HepG2 (cell line): ENCODE data around the gene ETHE1. TPM values are rescaled to one million over a fixed set of nuclear protein-coding genes. Genes with fewer than 3 reads are reported as not detected.

Experiments used
- ETV6 ChIP-seq: sonication (generic); formaldehyde crosslinking; conservative IDR thresholded peaks from 2 replicates; pipeline ENCODE4 v1.4.0; 2020; ENCODE audit warnings: missing genetic modification reagents
- ISL2 ChIP-seq: sonication (generic); formaldehyde crosslinking; IDR thresholded peaks from 2 replicates; pipeline ENCODE4 v1.5.0; 2020; ENCODE audit warnings: missing genetic modification reagents
- MBD4 ChIP-seq: IDR thresholded peaks from 2 replicates; pipeline ENCODE4 v1.6.1; 2012; ENCODE audit warnings: low read length, inconsistent platforms, borderline replicate concordance
- RAD21 ChIP-seq: fragments of 450-650 bp; formaldehyde crosslinking; IDR thresholded peaks from 2 replicates; pipeline ENCODE4 v1.5.0; 2020; ENCODE audit warnings: mild to moderate bottlenecking
- ZFP36L1 ChIP-seq: sonication (generic); formaldehyde crosslinking; IDR thresholded peaks from 2 replicates; pipeline ENCODE4 v1.8.0; 2022; ENCODE audit warnings: mild to moderate bottlenecking, missing genetic modification reagents, moderate library complexity
- ZNF230 ChIP-seq: sonication (generic); formaldehyde crosslinking; IDR thresholded peaks from 2 replicates; pipeline ENCODE4 v1.4.0; 2020; ENCODE audit warnings: mild to moderate bottlenecking, missing genetic modification reagents
- ZNF274 ChIP-seq: sonication (generic); formaldehyde crosslinking; IDR thresholded peaks from 2 replicates; pipeline ENCODE4 v1.5.1; 2020; ENCODE audit warnings: mild to moderate bottlenecking, missing genetic modification reagents
- ZNF878 ChIP-seq: sonication (generic); formaldehyde crosslinking; IDR thresholded peaks from 2 replicates; pipeline ENCODE4 v1.8.1; 2023; ENCODE audit warnings: mild to moderate bottlenecking, missing genetic modification reagents, moderate library complexity
- polyA plus RNA-seq, 8 experiments: library from polyadenylated mRNA; depleted of rRNA in 3 of 8; stranded (reverse) in 7 of 8; unstranded in 1 of 8; fragments of >200 nt; fragmentation: Illumina TruSeq in 4 of 8; extraction: Trizol in 4 of 8; gene quantifications; 2 replicates each; pipeline versions ENCODE4 v1.2.1 to v1.2.3, GENCODE V29; 2011 to 2016; ENCODE audit warnings: low read depth in 4 of 8, missing spikeins in 1 of 8, mixed read lengths in 1 of 8; ENCODE audit not compliant: insufficient read depth in 1 of 8
- total RNA-seq, 5 experiments: library from RNA; depleted of rRNA; stranded (reverse); fragments of >200 nt; fragmentation: Illumina TruSeq; extraction: Trizol; gene quantifications; 2 replicates each; pipeline ENCODE4 v1.2.3, GENCODE V29; 2016; ENCODE audit warnings: low read depth in 1 of 5
- TF ChIP-seq, protein P1 (sequence below): sonication (generic); formaldehyde crosslinking; IDR thresholded peaks from 2 replicates; pipeline ENCODE4 v1.4.0; 2020; ENCODE audit warnings: missing genetic modification reagents
- TF ChIP-seq, protein P2 (sequence below): IDR thresholded peaks from 2 replicates; pipeline ENCODE4 v1.6.1; 2016; ENCODE audit warnings: low read depth
- TF ChIP-seq, protein P3 (sequence below): sonication (generic); formaldehyde crosslinking; IDR thresholded peaks from 2 replicates; pipeline ENCODE4 v1.5.0; 2020; ENCODE audit warnings: mild to moderate bottlenecking, missing genetic modification reagents
- TF ChIP-seq, protein P4 (sequence below): sonication (generic); formaldehyde crosslinking; IDR thresholded peaks from 2 replicates; pipeline ENCODE4 v1.9.0; 2021; ENCODE audit warnings: missing genetic modification reagents, borderline replicate concordance
- TF ChIP-seq, protein P5 (sequence below): sonication (generic); formaldehyde crosslinking; IDR thresholded peaks from 2 replicates; pipeline ENCODE4 v1.8.1; 2023; ENCODE audit warnings: missing genetic modification reagents, inconsistent platforms, borderline replicate concordance

Gene ETHE1
- total and polyA plus RNA-seq, 2 of the 13 experiments (the other 11 are each of a cell fraction or from before 2014, with no cell fraction given) = 32.5 to 58.4 TPM

DNA sequence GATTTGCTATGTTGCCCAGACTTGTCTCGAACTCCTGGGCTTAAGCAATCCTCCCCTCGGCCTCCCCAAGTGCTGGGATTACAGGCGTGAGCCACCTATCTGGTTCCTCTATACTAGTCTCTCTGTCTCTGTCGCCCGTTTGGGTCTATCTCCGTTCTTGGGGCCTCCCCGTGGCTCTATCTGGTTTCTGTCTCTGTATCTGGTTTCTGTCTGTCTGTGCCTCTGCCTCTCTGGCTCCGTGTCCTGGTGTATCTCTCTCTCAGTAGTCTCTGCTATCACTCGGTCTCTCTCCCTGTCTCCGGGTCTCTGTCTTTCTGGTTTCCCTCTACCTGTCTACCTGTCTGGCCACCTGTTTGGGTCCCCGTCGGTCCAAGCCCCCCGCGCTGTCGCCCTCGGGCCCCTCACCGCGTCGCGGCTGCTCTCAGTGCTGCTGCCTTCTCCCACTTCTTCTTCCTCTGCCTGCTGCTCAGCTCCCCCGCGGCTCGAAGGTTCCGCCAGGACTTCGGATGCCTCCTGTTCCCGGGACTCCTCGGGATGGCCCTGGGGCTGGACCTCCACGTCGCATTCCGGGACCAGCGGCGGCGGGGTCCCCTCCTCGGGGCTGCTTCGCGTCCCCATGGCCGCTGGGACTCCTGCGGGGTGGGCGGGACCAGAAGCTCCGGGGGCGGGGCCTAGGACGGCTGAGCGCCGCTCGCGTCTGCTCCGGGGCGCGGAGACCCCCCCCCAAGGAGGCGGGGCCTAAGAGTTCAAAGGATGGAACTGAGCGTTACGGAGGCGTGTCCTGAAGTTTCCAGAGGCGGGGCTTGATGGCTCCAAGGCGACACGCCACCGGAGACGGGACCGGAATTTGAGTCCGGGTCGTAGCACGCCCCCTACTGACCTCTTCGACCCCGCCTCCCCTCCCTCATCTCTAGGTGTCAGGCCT is 23.2 kb downstream of the ETHE1 start (continued):
- TF ChIP-seq, protein P1, sequence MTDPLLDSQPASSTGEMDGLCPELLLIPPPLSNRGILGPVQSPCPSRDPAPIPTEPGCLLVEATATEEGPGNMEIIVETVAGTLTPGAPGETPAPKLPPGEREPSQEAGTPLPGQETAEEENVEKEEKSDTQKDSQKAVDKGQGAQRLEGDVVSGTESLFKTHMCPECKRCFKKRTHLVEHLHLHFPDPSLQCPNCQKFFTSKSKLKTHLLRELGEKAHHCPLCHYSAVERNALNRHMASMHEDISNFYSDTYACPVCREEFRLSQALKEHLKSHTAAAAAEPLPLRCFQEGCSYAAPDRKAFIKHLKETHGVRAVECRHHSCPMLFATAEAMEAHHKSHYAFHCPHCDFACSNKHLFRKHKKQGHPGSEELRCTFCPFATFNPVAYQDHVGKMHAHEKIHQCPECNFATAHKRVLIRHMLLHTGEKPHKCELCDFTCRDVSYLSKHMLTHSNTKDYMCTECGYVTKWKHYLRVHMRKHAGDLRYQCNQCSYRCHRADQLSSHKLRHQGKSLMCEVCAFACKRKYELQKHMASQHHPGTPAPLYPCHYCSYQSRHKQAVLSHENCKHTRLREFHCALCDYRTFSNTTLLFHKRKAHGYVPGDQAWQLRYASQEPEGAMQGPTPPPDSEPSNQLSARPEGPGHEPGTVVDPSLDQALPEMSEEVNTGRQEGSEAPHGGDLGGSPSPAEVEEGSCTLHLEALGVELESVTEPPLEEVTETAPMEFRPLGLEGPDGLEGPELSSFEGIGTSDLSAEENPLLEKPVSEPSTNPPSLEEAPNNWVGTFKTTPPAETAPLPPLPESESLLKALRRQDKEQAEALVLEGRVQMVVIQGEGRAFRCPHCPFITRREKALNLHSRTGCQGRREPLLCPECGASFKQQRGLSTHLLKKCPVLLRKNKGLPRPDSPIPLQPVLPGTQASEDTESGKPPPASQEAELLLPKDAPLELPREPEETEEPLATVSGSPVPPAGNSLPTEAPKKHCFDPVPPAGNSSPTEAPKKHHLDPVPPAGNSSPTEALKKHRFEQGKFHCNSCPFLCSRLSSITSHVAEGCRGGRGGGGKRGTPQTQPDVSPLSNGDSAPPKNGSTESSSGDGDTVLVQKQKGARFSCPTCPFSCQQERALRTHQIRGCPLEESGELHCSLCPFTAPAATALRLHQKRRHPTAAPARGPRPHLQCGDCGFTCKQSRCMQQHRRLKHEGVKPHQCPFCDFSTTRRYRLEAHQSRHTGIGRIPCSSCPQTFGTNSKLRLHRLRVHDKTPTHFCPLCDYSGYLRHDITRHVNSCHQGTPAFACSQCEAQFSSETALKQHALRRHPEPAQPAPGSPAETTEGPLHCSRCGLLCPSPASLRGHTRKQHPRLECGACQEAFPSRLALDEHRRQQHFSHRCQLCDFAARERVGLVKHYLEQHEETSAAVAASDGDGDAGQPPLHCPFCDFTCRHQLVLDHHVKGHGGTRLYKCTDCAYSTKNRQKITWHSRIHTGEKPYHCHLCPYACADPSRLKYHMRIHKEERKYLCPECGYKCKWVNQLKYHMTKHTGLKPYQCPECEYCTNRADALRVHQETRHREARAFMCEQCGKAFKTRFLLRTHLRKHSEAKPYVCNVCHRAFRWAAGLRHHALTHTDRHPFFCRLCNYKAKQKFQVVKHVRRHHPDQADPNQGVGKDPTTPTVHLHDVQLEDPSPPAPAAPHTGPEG = peak; percentile 32; the same call in 1 of the 2 replicates
- TF ChIP-seq ETV6 (peak; percentile 71; the same call in 1 of the 2 replicates), RAD21 (CRISPR knock-in tag) (peak; percentile 29; the same call in 1 of the 2 replicates), ZNF230 (peak; percentile 64; the same call in 1 of the 2 replicates), ZNF878 (0 out of 2 replicates have a peak, but pooled peaks have one; percentile 11), MBD4 (no peak), ISL2 (CRISPR knock-in tag) (peak; percentile 19; the same call in 1 of the 2 replicates), ZFP36L1 (CRISPR knock-in tag) (peak; percentile 8; the same call in 1 of the 2 replicates), ZNF274 (CRISPR knock-in tag) (0 out of 2 replicates have a peak, but pooled peaks have one; percentile 54)
- TF ChIP-seq, protein P2, sequence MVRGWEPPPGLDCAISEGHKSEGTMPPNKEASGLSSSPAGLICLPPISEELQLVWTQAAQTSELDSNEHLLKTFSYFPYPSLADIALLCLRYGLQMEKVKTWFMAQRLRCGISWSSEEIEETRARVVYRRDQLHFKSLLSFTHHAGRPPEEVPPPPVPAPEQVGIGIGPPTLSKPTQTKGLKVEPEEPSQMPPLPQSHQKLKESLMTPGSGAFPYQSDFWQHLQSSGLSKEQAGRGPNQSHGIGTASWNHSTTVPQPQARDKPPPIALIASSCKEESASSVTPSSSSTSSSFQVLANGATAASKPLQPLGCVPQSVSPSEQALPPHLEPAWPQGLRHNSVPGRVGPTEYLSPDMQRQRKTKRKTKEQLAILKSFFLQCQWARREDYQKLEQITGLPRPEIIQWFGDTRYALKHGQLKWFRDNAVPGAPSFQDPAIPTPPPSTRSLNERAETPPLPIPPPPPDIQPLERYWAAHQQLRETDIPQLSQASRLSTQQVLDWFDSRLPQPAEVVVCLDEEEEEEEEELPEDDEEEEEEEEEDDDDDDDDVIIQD (CRISPR knock-in tag) = 0 out of 2 replicates have a peak, but pooled peaks have one; percentile 3
- TF ChIP-seq, protein P3, sequence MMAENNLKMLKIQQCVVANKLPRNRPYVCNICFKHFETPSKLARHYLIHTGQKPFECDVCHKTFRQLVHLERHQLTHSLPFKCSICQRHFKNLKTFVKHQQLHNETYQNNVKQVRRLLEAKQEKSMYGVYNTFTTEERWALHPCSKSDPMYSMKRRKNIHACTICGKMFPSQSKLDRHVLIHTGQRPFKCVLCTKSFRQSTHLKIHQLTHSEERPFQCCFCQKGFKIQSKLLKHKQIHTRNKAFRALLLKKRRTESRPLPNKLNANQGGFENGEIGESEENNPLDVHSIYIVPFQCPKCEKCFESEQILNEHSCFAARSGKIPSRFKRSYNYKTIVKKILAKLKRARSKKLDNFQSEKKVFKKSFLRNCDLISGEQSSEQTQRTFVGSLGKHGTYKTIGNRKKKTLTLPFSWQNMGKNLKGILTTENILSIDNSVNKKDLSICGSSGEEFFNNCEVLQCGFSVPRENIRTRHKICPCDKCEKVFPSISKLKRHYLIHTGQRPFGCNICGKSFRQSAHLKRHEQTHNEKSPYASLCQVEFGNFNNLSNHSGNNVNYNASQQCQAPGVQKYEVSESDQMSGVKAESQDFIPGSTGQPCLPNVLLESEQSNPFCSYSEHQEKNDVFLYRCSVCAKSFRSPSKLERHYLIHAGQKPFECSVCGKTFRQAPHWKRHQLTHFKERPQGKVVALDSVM (CRISPR knock-in tag) = 0 out of 2 replicates have a peak, but pooled peaks have one; percentile 25
- TF ChIP-seq, protein P4, sequence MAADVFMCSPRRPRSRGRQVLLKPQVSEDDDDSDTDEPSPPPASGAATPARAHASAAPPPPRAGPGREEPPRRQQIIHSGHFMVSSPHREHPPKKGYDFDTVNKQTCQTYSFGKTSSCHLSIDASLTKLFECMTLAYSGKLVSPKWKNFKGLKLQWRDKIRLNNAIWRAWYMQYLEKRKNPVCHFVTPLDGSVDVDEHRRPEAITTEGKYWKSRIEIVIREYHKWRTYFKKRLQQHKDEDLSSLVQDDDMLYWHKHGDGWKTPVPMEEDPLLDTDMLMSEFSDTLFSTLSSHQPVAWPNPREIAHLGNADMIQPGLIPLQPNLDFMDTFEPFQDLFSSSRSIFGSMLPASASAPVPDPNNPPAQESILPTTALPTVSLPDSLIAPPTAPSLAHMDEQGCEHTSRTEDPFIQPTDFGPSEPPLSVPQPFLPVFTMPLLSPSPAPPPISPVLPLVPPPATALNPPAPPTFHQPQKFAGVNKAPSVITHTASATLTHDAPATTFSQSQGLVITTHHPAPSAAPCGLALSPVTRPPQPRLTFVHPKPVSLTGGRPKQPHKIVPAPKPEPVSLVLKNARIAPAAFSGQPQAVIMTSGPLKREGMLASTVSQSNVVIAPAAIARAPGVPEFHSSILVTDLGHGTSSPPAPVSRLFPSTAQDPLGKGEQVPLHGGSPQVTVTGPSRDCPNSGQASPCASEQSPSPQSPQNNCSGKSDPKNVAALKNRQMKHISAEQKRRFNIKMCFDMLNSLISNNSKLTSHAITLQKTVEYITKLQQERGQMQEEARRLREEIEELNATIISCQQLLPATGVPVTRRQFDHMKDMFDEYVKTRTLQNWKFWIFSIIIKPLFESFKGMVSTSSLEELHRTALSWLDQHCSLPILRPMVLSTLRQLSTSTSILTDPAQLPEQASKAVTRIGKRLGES (CRISPR knock-in tag) = 0 out of 2 replicates have a peak, but pooled peaks have one; percentile 10
- TF ChIP-seq, protein P5, sequence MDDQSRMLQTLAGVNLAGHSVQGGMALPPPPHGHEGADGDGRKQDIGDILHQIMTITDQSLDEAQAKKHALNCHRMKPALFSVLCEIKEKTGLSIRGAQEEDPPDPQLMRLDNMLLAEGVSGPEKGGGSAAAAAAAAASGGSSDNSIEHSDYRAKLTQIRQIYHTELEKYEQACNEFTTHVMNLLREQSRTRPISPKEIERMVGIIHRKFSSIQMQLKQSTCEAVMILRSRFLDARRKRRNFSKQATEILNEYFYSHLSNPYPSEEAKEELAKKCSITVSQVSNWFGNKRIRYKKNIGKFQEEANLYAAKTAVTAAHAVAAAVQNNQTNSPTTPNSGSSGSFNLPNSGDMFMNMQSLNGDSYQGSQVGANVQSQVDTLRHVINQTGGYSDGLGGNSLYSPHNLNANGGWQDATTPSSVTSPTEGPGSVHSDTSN = no peak
